K562 (cell line): ENCODE measurements around the gene AARSD1. TPM values are rescaled to one million over a fixed set of nuclear protein-coding genes. Genes with fewer than 3 reads are reported as not detected.

ENCODE experiments used
- CTBP1 ChIP-seq: fragments of 450-650 bp; IDR thresholded peaks from 2 replicates; pipeline ENCODE4 v1.6.1; 2016; ENCODE audit warnings: borderline replicate concordance
- CTCF ChIP-seq, 3 experiments: IDR thresholded peaks in 2 of 3; conservative IDR thresholded peaks in 1 of 3; 2 replicates each; pipeline ENCODE4 v1.5.1; 2011 to 2012; ENCODE audit warnings: low read length in 3 of 3, mild to moderate bottlenecking in 3 of 3, control low read depth in 2 of 3, improper control_type of control experiment in 1 of 3, inconsistent platforms in 1 of 3, low read depth in 1 of 3, mixed read lengths in 1 of 3, moderate library complexity in 1 of 3; ENCODE audit not compliant: insufficient read depth in 2 of 3
- FIP1L1 ChIP-seq: fragments of 200-400 bp; formaldehyde crosslinking; IDR thresholded peaks from 2 replicates; pipeline ENCODE4 v1.6.1; 2018; ENCODE audit warnings: mild to moderate bottlenecking, low read depth, low read length; ENCODE audit not compliant: poor library complexity, severe bottlenecking
- FOXK2 ChIP-seq, 2 experiments: fragments of 450-650 bp; IDR thresholded peaks in 1 of 2; conservative IDR thresholded peaks in 1 of 2; 2 replicates each; pipeline ENCODE4 v1.6.1; 2016; ENCODE audit warnings: low read depth in 2 of 2, mild to moderate bottlenecking in 1 of 2
- HDAC1 ChIP-seq, 2 experiments: fragments of 450-650 bp; IDR thresholded peaks; 2 replicates each; pipeline ENCODE4 v1.6.1; 2016 to 2017; ENCODE audit warnings: inconsistent platforms in 1 of 2, mild to moderate bottlenecking in 1 of 2, moderate library complexity in 1 of 2
- L3MBTL2 ChIP-seq: fragments of 450-650 bp; IDR thresholded peaks from 2 replicates; pipeline ENCODE4 v1.6.1; 2016; ENCODE audit warnings: mild to moderate bottlenecking, moderate library complexity
- MTA1 ChIP-seq: fragments of 450-650 bp; IDR thresholded peaks from 2 replicates; pipeline ENCODE4 v1.6.1; 2017; ENCODE audit warnings: borderline replicate concordance
- TRIM25 ChIP-seq: fragments of 450-650 bp; IDR thresholded peaks from 2 replicates; pipeline ENCODE4 v1.7.0; 2016; ENCODE audit warnings: borderline replicate concordance
- UBTF ChIP-seq, 2 experiments: IDR thresholded peaks; 2 replicates each; pipeline ENCODE4 v1.6.1; 2012; ENCODE audit warnings: improper control_type of control experiment in 2 of 2, low read depth in 2 of 2, low read length in 2 of 2, borderline replicate concordance in 1 of 2
- ZBTB40 ChIP-seq, 2 experiments: fragments of 450-650 bp in 1 of 2; sonication (generic) in 1 of 2; formaldehyde crosslinking in 1 of 2; IDR thresholded peaks; 2 replicates each; pipeline versions ENCODE4 v1.7.1 to v1.9.0; 2016 to 2022; ENCODE audit warnings: inconsistent platforms in 1 of 2, mild to moderate bottlenecking in 1 of 2, missing genetic modification reagents in 1 of 2
- polyA plus RNA-seq, 8 experiments: library from polyadenylated mRNA; depleted of rRNA in 4 of 8; stranded (reverse) in 5 of 8; unstranded in 3 of 8; fragments of >200 nt; fragmentation: Nextera tagmentation in 2 of 8; fragmentation: Illumina TruSeq in 1 of 8; extraction: Ambion mirVana in 2 of 8; extraction: Trizol in 1 of 8; gene quantifications; 2 replicates each; pipeline versions ENCODE4 v1.2.1 to v1.2.3, GENCODE V29; 2011 to 2014; ENCODE audit warnings: inconsistent platforms in 1 of 8, missing spikeins in 1 of 8
- total RNA-seq, 7 experiments: library from RNA; depleted of rRNA in 6 of 7; stranded (reverse); fragments of >200 nt in 6 of 7; fragmentation: Illumina TruSeq in 2 of 7; extraction: Trizol in 2 of 7; gene quantifications; 2 replicates each; pipeline versions ENCODE4 v1.2.1 to v1.2.3, GENCODE V29; 2011 to 2021; ENCODE audit warnings: low replicate concordance in 1 of 7

AARSD1 gene
- total and polyA plus RNA-seq, 9 of the 15 experiments (the other 6 are each of a cell fraction or from before 2014, with no cell fraction given) = 51.7 to 98.5 (median 68.6) TPM

GRCh38 chr17:42980766-42981397 lies 16.6 kb upstream of the AARSD1 start (continued):
- TF ChIP-seq ZBTB40 (IDR thresholded peaks at IDR 0.05) (peak; percentile 58), ZBTB40 (CRISPR knock-in tag; IDR thresholded peaks at IDR 0.05) (no peak), TRIM25 (peak; percentile 54; the same call in 1 of the 2 replicates), FIP1L1 (peak; percentile 79), MTA1 (0 out of 2 replicates have a peak, but pooled peaks have one; percentile 61), FOXK2 (conservative IDR thresholded peaks at IDR 0.05 in 1 of 2, IDR thresholded peaks at IDR 0.05 in 1 of 2; ENCODE audit: low read depth in 2 of 2) (no peak), UBTF (IDR thresholded peaks at IDR 0.05; ENCODE audit: borderline replicate concordance in 1 of 2, low read depth in 2 of 2, low read length in 2 of 2) (peak; percentile 29 to 74; a peak in 2 of 4 replicates), L3MBTL2 (peak; percentile 98), HDAC1 (IDR thresholded peaks at IDR 0.05) (peak in 1 of 2 experiments; percentile 71; a peak in 2 of 4 replicates), CTBP1 (peak; percentile 72; the same call in 1 of the 2 replicates), CTCF (IDR thresholded peaks at IDR 0.05 in 2 of 3, conservative IDR thresholded peaks at IDR 0.05 in 1 of 3; ENCODE audit: insufficient read depth in 2 of 3, low read depth in 1 of 3, low read length in 3 of 3) (peak; percentile 27 to 78 (median 51); a peak in 4 of 6 replicates)
